KMS-11 (cell line): ENCODE results near the gene FRZB.
"Not testable (repeated sequence)": the region's sequence is repeated elsewhere in the genome, so short reads cannot be mapped to it uniquely, and the experiment has no call there.

Experiments
- H2AFZ ChIP-seq: fragments of 200-600 bp; sonication (generic); 2 replicates; pipeline ENCODE4 v1.6.1; 2016; ENCODE audit warnings: antibody characterized with exemption, mixed run types, low read depth
- H3K27ac ChIP-seq: fragments of 200-600 bp; sonication (generic); 2 replicates; pipeline ENCODE4 v1.6.1; 2016; ENCODE audit warnings: mild to moderate bottlenecking, mixed run types
- H3K27me3 ChIP-seq: fragments of 200-600 bp; sonication (generic); 2 replicates; pipeline ENCODE4 v1.6.1; 2017; ENCODE audit warnings: mild to moderate bottlenecking, low read depth, mixed run types, moderate library complexity; ENCODE audit not compliant: insufficient read depth
- H3K36me3 ChIP-seq: fragments of 200-600 bp; sonication (generic); 2 replicates; pipeline ENCODE4 v1.6.1; 2017; ENCODE audit warnings: mild to moderate bottlenecking, mixed run types; ENCODE audit not compliant: insufficient read depth
- H3K4me1 ChIP-seq: fragments of 200-600 bp; sonication (generic); 2 replicates; pipeline ENCODE4 v1.6.1; 2016; ENCODE audit warnings: mild to moderate bottlenecking, low read depth, mixed run types; ENCODE audit not compliant: poor library complexity, severe bottlenecking
- H3K4me2 ChIP-seq: fragments of 200-600 bp; sonication (generic); 2 replicates; pipeline ENCODE4 v1.7.0; 2016; ENCODE audit warnings: mild to moderate bottlenecking, mixed run types
- H3K4me3 ChIP-seq: fragments of 200-600 bp; sonication (generic); IDR thresholded peaks from 2 replicates; pipeline ENCODE4 v1.6.1; 2017; ENCODE audit warnings: low read depth, low read length, mixed read lengths; ENCODE audit not compliant: insufficient read depth
- H3K79me2 ChIP-seq: fragments of 200-600 bp; sonication (generic); 2 replicates; pipeline ENCODE4 v1.6.1; 2016; ENCODE audit warnings: low read depth, mixed run types; ENCODE audit not compliant: insufficient read depth
- H3K9ac ChIP-seq: fragments of 200-600 bp; sonication (generic); 2 replicates; pipeline ENCODE4 v1.6.1; 2016; ENCODE audit warnings: mild to moderate bottlenecking, mixed run types
- H4K20me1 ChIP-seq: fragments of 200-600 bp; sonication (generic); 2 replicates; pipeline ENCODE4 v1.6.1; 2016; ENCODE audit warnings: mild to moderate bottlenecking, mixed run types; ENCODE audit not compliant: insufficient read depth
- TF ChIP-seq, protein P1 (sequence below): fragments of 200-600 bp; sonication (generic); conservative IDR thresholded peaks from 2 replicates; pipeline ENCODE4 v1.6.1; 2017; ENCODE audit warnings: low read depth, mild to moderate bottlenecking, antibody characterized with exemption, low read length, moderate library complexity, mixed read lengths

Gene FRZB

GRCh38 chr2:182893666-182894065, 27.2 kb upstream of the FRZB start:
- TF ChIP-seq, protein P1, sequence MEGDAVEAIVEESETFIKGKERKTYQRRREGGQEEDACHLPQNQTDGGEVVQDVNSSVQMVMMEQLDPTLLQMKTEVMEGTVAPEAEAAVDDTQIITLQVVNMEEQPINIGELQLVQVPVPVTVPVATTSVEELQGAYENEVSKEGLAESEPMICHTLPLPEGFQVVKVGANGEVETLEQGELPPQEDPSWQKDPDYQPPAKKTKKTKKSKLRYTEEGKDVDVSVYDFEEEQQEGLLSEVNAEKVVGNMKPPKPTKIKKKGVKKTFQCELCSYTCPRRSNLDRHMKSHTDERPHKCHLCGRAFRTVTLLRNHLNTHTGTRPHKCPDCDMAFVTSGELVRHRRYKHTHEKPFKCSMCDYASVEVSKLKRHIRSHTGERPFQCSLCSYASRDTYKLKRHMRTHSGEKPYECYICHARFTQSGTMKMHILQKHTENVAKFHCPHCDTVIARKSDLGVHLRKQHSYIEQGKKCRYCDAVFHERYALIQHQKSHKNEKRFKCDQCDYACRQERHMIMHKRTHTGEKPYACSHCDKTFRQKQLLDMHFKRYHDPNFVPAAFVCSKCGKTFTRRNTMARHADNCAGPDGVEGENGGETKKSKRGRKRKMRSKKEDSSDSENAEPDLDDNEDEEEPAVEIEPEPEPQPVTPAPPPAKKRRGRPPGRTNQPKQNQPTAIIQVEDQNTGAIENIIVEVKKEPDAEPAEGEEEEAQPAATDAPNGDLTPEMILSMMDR = no peak
- no peaks in the 10 kb centered on the region for H3K36me3 ChIP-seq
- H3K79me2 ChIP-seq = no peaks in the 10 kb centered on the region

DNA sequence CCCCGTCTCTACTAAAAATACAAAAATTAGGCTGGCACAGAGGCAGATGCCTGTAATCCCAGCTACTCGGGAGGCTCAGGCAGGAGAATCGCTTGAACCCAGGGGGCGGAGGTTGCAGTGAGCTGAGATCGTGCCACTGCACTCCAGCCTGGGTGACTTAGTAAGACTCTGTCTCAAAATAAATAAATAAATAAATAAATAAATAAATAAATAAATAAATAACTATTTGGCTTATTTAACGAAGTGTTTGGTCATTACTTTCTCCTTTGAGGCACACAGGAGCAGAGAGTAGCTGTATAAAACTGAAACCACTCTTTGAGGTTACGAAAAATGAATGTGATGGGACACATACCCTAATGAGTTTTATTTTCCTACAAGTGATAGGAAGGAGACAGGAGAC, 26.6 kb upstream of the FRZB start:
- not testable (repeated sequence) for H3K27ac ChIP-seq, H3K79me2 ChIP-seq, H3K9ac ChIP-seq, H4K20me1 ChIP-seq, H3K4me3 ChIP-seq, H3K4me1 ChIP-seq, H3K36me3 ChIP-seq, H3K27me3 ChIP-seq, H2AFZ ChIP-seq, H3K4me2 ChIP-seq

More at GRCh38 chr2:182893666-182894065, 27.2 kb upstream of the FRZB start:
- Histone ChIP-seq H4K20me1 (no peaks in the 10 kb centered on the region), H3K4me2 (no peak overlapping the region), H3K4me1 (no peaks in the 10 kb centered on the region), H3K4me3 (no peak overlapping the region), H3K27ac (no peak overlapping the region), H2AFZ (no peak overlapping the region), H3K27me3 (no peaks in the 10 kb centered on the region), H3K9ac (no peak overlapping the region)

- H3K79me2 ChIP-seq = no peaks in the 10 kb centered on the region
- no peaks in the 10 kb centered on the region for H3K27me3 ChIP-seq
- no peak overlapping the region for H3K9ac ChIP-seq
- H3K4me2 ChIP-seq = no peak overlapping the region
- H4K20me1 ChIP-seq = no peaks in the 10 kb centered on the region
- no peak overlapping the region for H3K4me3 ChIP-seq
- H3K4me1 ChIP-seq = no peaks in the 10 kb centered on the region
- H2AFZ ChIP-seq = no peak overlapping the region
- no peaks in the 10 kb centered on the region for H3K36me3 ChIP-seq
- H3K27ac ChIP-seq = no peak overlapping the region
- TF ChIP-seq, protein P1 = no peak
These were observed 25.2 kb upstream of the FRZB start for GRCh38 chr2:182891611-182892010.

DNA sequence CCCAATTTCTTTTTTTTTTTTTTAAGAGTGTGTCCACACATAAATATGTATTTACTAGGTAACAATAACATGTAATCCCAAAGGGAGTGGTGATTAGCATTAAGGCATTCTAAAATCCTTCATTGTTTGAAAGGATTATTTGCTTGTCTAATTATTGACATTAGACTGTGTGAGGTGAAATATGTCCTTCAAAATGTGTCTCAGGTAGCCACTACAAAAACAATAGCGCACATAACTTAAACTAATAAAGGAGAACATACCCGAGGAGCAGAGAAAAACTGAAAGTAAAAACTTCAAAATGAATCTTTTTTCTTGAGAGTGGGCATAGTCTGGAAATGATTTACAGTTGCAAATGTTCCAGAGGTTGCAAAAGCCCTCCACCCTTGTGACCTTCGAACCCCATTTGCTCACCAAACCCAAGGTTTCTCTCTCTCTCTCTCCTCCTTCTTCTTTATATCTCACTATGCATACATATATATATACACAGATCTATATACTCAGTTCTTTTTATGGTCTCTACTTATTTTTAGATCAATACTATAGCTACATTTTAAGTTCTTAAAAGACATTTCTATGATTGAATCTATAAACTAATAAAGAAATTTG, 24.4 kb upstream of the FRZB start:
- TF ChIP-seq, protein P1 = no peak
- no peaks in the 10 kb centered on the region for H3K36me3 ChIP-seq
- no peak overlapping the region for H2AFZ ChIP-seq
- no peak overlapping the region for H3K9ac ChIP-seq
- no peaks in the 10 kb centered on the region for H3K27me3 ChIP-seq
- H4K20me1 ChIP-seq = no peaks in the 10 kb centered on the region
- no peak overlapping the region for H3K4me2 ChIP-seq
- no peaks in the 10 kb centered on the region for H3K79me2 ChIP-seq
- H3K27ac ChIP-seq = no peak overlapping the region
- H3K4me3 ChIP-seq = no peak overlapping the region
- no peaks in the 10 kb centered on the region for H3K4me1 ChIP-seq

GRCh38 chr2:182890305-182890704, 23.9 kb upstream of the FRZB start:
- H3K79me2 ChIP-seq = no peaks in the 10 kb centered on the region
- no peak overlapping the region for H3K27ac ChIP-seq

More at GRCh38 chr2:182890305-182890704, 23.9 kb upstream of the FRZB start:
- Histone ChIP-seq H2AFZ (no peak overlapping the region), H3K4me1 (no peaks in the 10 kb centered on the region), H3K4me2 (no peak overlapping the region), H4K20me1 (no peaks in the 10 kb centered on the region), H3K27me3 (no peaks in the 10 kb centered on the region), H3K4me3 (no peak overlapping the region), H3K36me3 (no peaks in the 10 kb centered on the region), H3K9ac (no peak overlapping the region)
- TF ChIP-seq, protein P1 = no peak
